ENCODE results near the gene KRTAP15-1. TPM values are rescaled to one million over a fixed set of nuclear protein-coding genes. Genes with fewer than 3 reads are reported as not detected.

The KRTAP15-1 gene, protein sequence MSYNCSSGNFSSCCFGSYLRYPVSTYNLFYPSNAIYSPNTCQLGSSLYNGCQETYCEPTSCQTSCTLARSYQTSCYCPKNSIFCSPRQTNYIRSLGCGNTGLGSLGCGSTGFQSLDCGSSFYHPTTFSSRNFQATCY
- total RNA-seq (2014; rRNA removed) = not detected in 2 replicates
- Bru-seq, nascent RNA = not detected
- not detected for BruChase-seq, experiment 1, labeled RNA remaining after a 6-hour chase
- BruChase-seq, experiment 2, labeled RNA remaining after a 2-hour chase = not detected
- long read RNA-seq = 0 reads

DNA sequence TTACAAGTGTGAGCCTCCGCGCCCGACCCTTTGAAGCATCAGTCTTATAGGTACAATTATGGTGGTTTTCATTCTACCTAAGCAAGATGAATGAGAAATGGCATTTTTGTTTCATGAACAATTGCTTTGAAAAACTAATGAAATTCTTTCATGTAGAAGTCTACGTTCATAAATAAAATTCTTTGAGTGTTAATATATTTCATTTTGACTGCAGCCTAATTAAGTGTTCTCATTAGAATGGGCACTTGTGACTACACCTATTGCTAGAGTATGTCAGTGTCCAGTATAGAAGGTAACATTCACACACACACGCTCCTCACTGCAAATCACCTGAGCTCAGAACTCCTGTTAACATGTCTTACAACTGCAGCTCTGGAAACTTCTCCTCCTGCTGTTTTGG, at the start of gene KRTAP15-1:
TSS of gene KRTAP15-1 (plus strand) at position 301 of the 400 bp plus-strand sequence. CDS start at position 354, 53 bp downstream.
- Histone ChIP-seq H3K4me2 (ENCODE audit: low read length) (no peak within 1 kb of the TSS), H3K9me2 (replicated peaks; ENCODE audit: low read length) (no peaks in the 10 kb centered on the region), H3K9ac (ENCODE audit: low read length) (no peak within 1 kb of the TSS), H2AFZ (ENCODE audit: low read length) (no peak within 1 kb of the TSS), H3K27ac (ENCODE audit: low read length) (no peak within 1 kb of the TSS), H3K79me2 (ENCODE audit: low read length) (no peaks in the 10 kb centered on the region), H3K9me3 (ENCODE audit: low read length) (no peaks in the 10 kb centered on the region), H3K36me3 (ENCODE audit: low read depth, low read length) (no peaks in the 10 kb centered on the region), H3F3A (ENCODE audit: low read length, unreplicated experiment) (no peaks in the 10 kb centered on the region), H3K4me1 (ENCODE audit: insufficient read depth, low read length) (peaks cover 5% of the 10 kb centered on the region; the same call in 1 of the 2 replicates), H3K4me3 (ENCODE audit: low read length) (no peak within 1 kb of the TSS), H4K20me1 (ENCODE audit: low read length) (no peaks in the 10 kb centered on the region), H3K27me3 (ENCODE audit: low read length) (peaks cover 35% of the 10 kb centered on the region)
- no peak for DNase-seq
- ChIA-PET POLR2A (ENCODE audit: unreplicated experiment) (no interaction called here), CTCF (no interaction called here)
- BruUV-seq (replicated peaks) = no TSS peak
- intact Hi-C loops (cut with micrococcal nuclease) = loop anchor here (10.0 kb wide), 1 partner anchor 645 kb away; no protein-coding TSS in a partner anchor
- no peak for ATAC-seq
- TF ChIP-seq, protein P1, sequence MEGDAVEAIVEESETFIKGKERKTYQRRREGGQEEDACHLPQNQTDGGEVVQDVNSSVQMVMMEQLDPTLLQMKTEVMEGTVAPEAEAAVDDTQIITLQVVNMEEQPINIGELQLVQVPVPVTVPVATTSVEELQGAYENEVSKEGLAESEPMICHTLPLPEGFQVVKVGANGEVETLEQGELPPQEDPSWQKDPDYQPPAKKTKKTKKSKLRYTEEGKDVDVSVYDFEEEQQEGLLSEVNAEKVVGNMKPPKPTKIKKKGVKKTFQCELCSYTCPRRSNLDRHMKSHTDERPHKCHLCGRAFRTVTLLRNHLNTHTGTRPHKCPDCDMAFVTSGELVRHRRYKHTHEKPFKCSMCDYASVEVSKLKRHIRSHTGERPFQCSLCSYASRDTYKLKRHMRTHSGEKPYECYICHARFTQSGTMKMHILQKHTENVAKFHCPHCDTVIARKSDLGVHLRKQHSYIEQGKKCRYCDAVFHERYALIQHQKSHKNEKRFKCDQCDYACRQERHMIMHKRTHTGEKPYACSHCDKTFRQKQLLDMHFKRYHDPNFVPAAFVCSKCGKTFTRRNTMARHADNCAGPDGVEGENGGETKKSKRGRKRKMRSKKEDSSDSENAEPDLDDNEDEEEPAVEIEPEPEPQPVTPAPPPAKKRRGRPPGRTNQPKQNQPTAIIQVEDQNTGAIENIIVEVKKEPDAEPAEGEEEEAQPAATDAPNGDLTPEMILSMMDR (conservative IDR thresholded peaks at IDR 0.05; ENCODE audit: low read depth, low read length) = no peak
- TF ChIP-seq EZH2phosphoT487 (IDR thresholded peaks at IDR 0.05; ENCODE audit: borderline replicate concordance, low read length) (no peak), EZH2 (IDR thresholded peaks at IDR 0.05; ENCODE audit: low read length, unreplicated experiment) (no peak)

DNA sequence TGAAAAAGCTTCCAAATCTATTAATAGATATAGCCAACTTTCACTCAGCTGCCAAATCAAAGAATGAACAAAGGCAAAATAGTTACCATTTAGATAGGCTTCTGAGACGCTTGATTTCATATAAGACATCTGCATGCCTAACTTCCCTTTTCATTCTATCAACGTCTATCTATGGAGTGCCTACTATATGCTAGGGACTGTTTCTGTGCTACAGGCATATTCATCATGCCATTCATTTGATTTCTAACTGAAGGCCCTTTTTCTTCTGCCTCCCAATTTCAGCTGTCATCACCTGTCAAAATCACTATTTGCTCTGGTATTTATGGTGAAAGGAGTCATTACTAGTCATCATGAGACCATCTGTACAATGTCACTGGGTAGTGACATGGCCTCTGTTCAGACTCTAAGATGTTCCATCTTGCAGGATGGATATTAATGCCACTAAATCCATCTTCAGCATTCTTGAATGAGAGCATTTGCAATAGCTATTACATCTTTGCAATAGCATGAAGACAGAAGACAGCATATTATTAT, 48.5 kb upstream of the KRTAP15-1 start:
- POLR2A ChIA-PET (ENCODE audit: unreplicated experiment) = no interaction called here
- DNase-seq = peak; percentile 40

More for the DNA sequence above, 48.5 kb upstream of the KRTAP15-1 start:
- Histone ChIP-seq H3K27ac (ENCODE audit: low read length) (no peak overlapping the region), H4K20me1 (ENCODE audit: low read length) (no peaks in the 10 kb centered on the region), H3K9me2 (replicated peaks; ENCODE audit: low read length) (no peaks in the 10 kb centered on the region), H2AFZ (ENCODE audit: low read length) (no peak overlapping the region), H3K9me3 (ENCODE audit: low read length) (no peaks in the 10 kb centered on the region), H3F3A (ENCODE audit: low read length, unreplicated experiment) (no peaks in the 10 kb centered on the region), H3K4me3 (ENCODE audit: low read length) (no peak overlapping the region), H3K4me2 (ENCODE audit: low read length) (no peak overlapping the region), H3K9ac (ENCODE audit: low read length) (no peak overlapping the region), H3K36me3 (ENCODE audit: low read depth, low read length) (no peaks in the 10 kb centered on the region), H3K27me3 (ENCODE audit: low read length) (peaks cover 54% of the 10 kb centered on the region; the same call in 1 of the 2 replicates), H3K79me2 (ENCODE audit: low read length) (no peaks in the 10 kb centered on the region), H3K4me1 (ENCODE audit: insufficient read depth, low read length) (no peaks in the 10 kb centered on the region)
- CTCF ChIA-PET = no interaction called here
- intact Hi-C loops (cut with micrococcal nuclease) = no loop called here
- no TSS peak for BruUV-seq (replicated peaks)
- TF ChIP-seq, protein P1 (conservative IDR thresholded peaks at IDR 0.05; ENCODE audit: low read depth, low read length) = no peak
- no peak for TF ChIP-seq EZH2phosphoT487 (IDR thresholded peaks at IDR 0.05; ENCODE audit: borderline replicate concordance, low read length)
- no peak for TF ChIP-seq EZH2 (IDR thresholded peaks at IDR 0.05; ENCODE audit: low read length, unreplicated experiment)
- ATAC-seq = no peak
